Heart left ventricle (tissue), 16 donors: ENCODE data around the gene NUP160. TPM values are rescaled to one million over a fixed set of nuclear protein-coding genes. Genes with fewer than 3 reads are reported as not detected.
A peak's percentile ranks its signal among the peaks of the same experiment; 100 is the strongest.

ENCODE experiments used
- ATAC-seq, 4 donors: fragments of 200-7000 bp; cut with Tn5 transposase; one replicate each; pipeline ENCODE4 v1.9.1; 2020 to 2022; ENCODE audit warnings: moderate library complexity in 4 of 4, mild to moderate bottlenecking in 3 of 4, moderate number of reproducible peaks in 1 of 4
- DNase-seq, 5 donors: peaks; one replicate each; pipeline ENCODE4 v3.0.0-alpha.2; 2020
- H3K27ac ChIP-seq, 12 donors: fragments of 200-600 bp; sonication (generic) in 4 of 12; one replicate each; pipeline versions ENCODE4 v1.5.0 to v1.8.0; 2016 to 2022; ENCODE audit warnings: mild to moderate bottlenecking in 2 of 12
- H3K27me3 ChIP-seq, 9 donors: fragments of 200-600 bp; sonication (generic) in 2 of 9; one replicate each; pipeline versions ENCODE4 v1.5.1 to v1.8.0; 2016 to 2022; ENCODE audit warnings: mild to moderate bottlenecking in 3 of 9
- H3K36me3 ChIP-seq, 9 donors: fragments of 200-600 bp; sonication (generic) in 2 of 9; one replicate each; pipeline versions ENCODE4 v1.5.0 to v1.8.0; 2018 to 2022; ENCODE audit warnings: mild to moderate bottlenecking in 2 of 9
- H3K4me1 ChIP-seq, 12 donors: fragments of 200-600 bp; sonication (generic) in 4 of 12; one replicate each; pipeline versions ENCODE4 v1.5.0 to v1.8.0; 2016 to 2022; ENCODE audit warnings: mild to moderate bottlenecking in 3 of 12
- H3K4me3 ChIP-seq, 12 donors: fragments of 200-600 bp; sonication (generic) in 4 of 12; one replicate each; pipeline versions ENCODE4 v1.5.0 to v1.8.0; 2017 to 2022; ENCODE audit warnings: mild to moderate bottlenecking in 9 of 12, moderate library complexity in 4 of 12
- H3K9me3 ChIP-seq, 12 donors: fragments of 200-600 bp; sonication (generic) in 4 of 12; one replicate each; pipeline versions ENCODE4 v1.5.0 to v1.8.0; 2016 to 2022; ENCODE audit warnings: mild to moderate bottlenecking in 1 of 12
- CTCF ChIP-seq, 12 donors: fragments of 200-600 bp; sonication (generic) in 4 of 12; IDR thresholded peaks; one replicate each; pipeline versions ENCODE4 v1.5.0 to v1.8.0; 2018 to 2022; ENCODE audit warnings: antibody characterized with exemption in 12 of 12, mild to moderate bottlenecking in 5 of 12
- POLR2A ChIP-seq, 2 donors: fragments of 450-650 bp; IDR thresholded peaks; one replicate each; pipeline ENCODE4 v1.6.1; 2017; ENCODE audit warnings: antibody characterized with exemption in 2 of 2, mild to moderate bottlenecking in 2 of 2, moderate library complexity in 2 of 2
- WGBS, 4 donors: extraction: QIAGEN DNeasy Blood & Tissue Kit in 2 of 4; methylation state at CpG; one replicate each; pipeline versions ENCODE4 v1.1.5 to v1.1.7; 2013 to 2018; 5-methylcytosine and 5-hydroxymethylcytosine counted together
- intact Hi-C, 10 donors: fragments of 100-400 bp; cut with DNase I; formaldehyde crosslinking; loops; one replicate each; pipeline versions ENCODE4 v1.11.1 to v1.14.2; 2022
- polyA plus RNA-seq, 2 donors: library from polyadenylated mRNA; stranded (reverse); fragments of 200-250 nt; gene quantifications; one replicate each; pipeline ENCODE4 v1.2.3, GENCODE V29; 2013
- total RNA-seq, 9 donors: library from RNA; depleted of rRNA in 2 of 9; stranded (reverse); fragments of >200 nt in 2 of 9; fragmentation: NEBNext Ultra II Directional in 3 of 9; extraction: Animal tissue kit (Norgen Biotek cat#: 25700) in 3 of 9; gene quantifications; one replicate each; pipeline versions ENCODE4 v1.1.0 to v1.2.4, GENCODE V29; 2016 to 2023
- donor health status: ischemic (EF 13 %, LVEDD 7.1; RV severe dilation, severe dysfunction).
- donor health status: healthy with polysubstance abuse.
- donor health status: DM: no; HTN: yes; CAD: no.
- donor health status: DM: no; HTN: no; CAD: no.
- donor health status: ischemic (EF 25% LVEDD 6.9; RV normal size, moderate dysfunction).
- donor health status: ischemic (EF 25% LVEDD 5.7; RV mildly dilated, moderate dysfunction).
- donor health status: healthy.
- donor health status: DM: yes; HTN: yes; CAD: no.
- donor health status: ischemic (EF 35%, LVEDD 5.7; RV mildly dilated, moderate dysfunction).
- donor health status: nonischemic (EF 11% LVEDD 7.7; RV severe dilation, severe dysfunction).
- donor health status: DM: yes; HTN: yes; CAD: no.
- donor health status: PGD.
- donor health status: ischemic (EF 29% LVEDD 5.4; RV normal size, mild dysfunction).
- donor health status: nonischemic (EF 23%, LVEDD 6.1; RV moderate dilation, normal function).

Gene NUP160
- total and polyA plus RNA-seq, 11 donors: 9.4 to 19.7 (median 13.7) TPM

- peak overlapping the region in 8 of 12 donors; percentile 73 to 96 (median 80) for H3K4me3 ChIP-seq
- WGBS, 4 donors: 73 to 77% (median 76%) methylated on average over 4 of the region's 4 CpGs
- H3K27me3 ChIP-seq: no peaks in the 10 kb centered on the region
- H3K4me1 ChIP-seq: peaks cover 0 to 39% (median 23%) of the 10 kb centered on the region in 12 donors
- TF ChIP-seq POLR2A (IDR thresholded peaks at IDR 0.05) (no peak), CTCF (IDR thresholded peaks at IDR 0.05) (no peak)
- no peak overlapping the region for H3K27ac ChIP-seq
- ATAC-seq (no peak), DNase-seq (no peak)
- H3K36me3 ChIP-seq: peaks cover 0 to 47% (median 32%) of the 10 kb centered on the region in 9 donors
- no peaks in the 10 kb centered on the region for H3K9me3 ChIP-seq
- intact Hi-C loops: loop anchor here in 5 of 10 donors (5.0 to 10.0 kb wide), 5 partner anchors 75 to 452 kb away; partner anchors contain the start of genes FNBP4 (in 2 of the 5) and MTCH2 (in 2 of the 5)
Measured at GRCh38 chr11:47846998-47847397, 1.2 kb downstream of the NUP160 start.

- intact Hi-C loops: loop anchor here in 3 of 10 donors (10.0 kb wide), 3 partner anchors 199 to 449 kb away; partner anchors contain the start of gene MTCH2 (in 2 of the 3)
- no peak for TF ChIP-seq CTCF (IDR thresholded peaks at IDR 0.05)
- no peak for TF ChIP-seq POLR2A (IDR thresholded peaks at IDR 0.05)
- H3K27ac ChIP-seq: peak overlapping the region in 2 of 12 donors; percentile 10 to 20
Measured at GRCh38 chr11:47843361-47844055, 4.6 kb downstream of the NUP160 start.

GRCh38 chr11:47842749-47843148 lies 5.4 kb downstream of the NUP160 start:
- ATAC-seq (no peak), DNase-seq (no peak)
- Histone ChIP-seq H3K4me3 (no peak overlapping the region), H3K27ac (no peak overlapping the region), H3K27me3 (no peaks in the 10 kb centered on the region), H3K4me1 (peaks cover 0 to 34% (median 18%) of the 10 kb centered on the region in 12 donors), H3K36me3 (peaks cover 0 to 90% (median 75%) of the 10 kb centered on the region in 9 donors), H3K9me3 (no peaks in the 10 kb centered on the region)
- 94 to 99% (median 97%) methylated on average over 4 of the region's 4 CpGs for WGBS, 4 donors
- TF ChIP-seq POLR2A (IDR thresholded peaks at IDR 0.05): no peak
- no peak for TF ChIP-seq CTCF (IDR thresholded peaks at IDR 0.05)
- intact Hi-C loops: loop anchor here in 3 of 10 donors (10.0 kb wide), 3 partner anchors 198 to 448 kb away; partner anchors contain the start of gene MTCH2 (in 2 of the 3)

More at GRCh38 chr11:47843361-47844055, 4.6 kb downstream of the NUP160 start:
- ATAC-seq (no peak), DNase-seq (no peak)
- H3K4me1 ChIP-seq: peaks cover 0 to 34% (median 18%) of the 10 kb centered on the region in 12 donors
- H3K27me3 ChIP-seq: no peaks in the 10 kb centered on the region
- no peaks in the 10 kb centered on the region for H3K9me3 ChIP-seq
- 73 to 92% (median 86%) methylated on average over 7 of the region's 7 CpGs for WGBS, 4 donors
- no peak overlapping the region for H3K4me3 ChIP-seq
- H3K36me3 ChIP-seq: peaks cover 0 to 82% (median 67%) of the 10 kb centered on the region in 9 donors

GRCh38 chr11:47837929-47838328 lies 10.2 kb downstream of the NUP160 start:
- H3K9me3 ChIP-seq: no peaks in the 10 kb centered on the region
- intact Hi-C loops: no loop called here
- no peak overlapping the region for H3K27ac ChIP-seq
- TF ChIP-seq POLR2A (IDR thresholded peaks at IDR 0.05) (no peak), CTCF (IDR thresholded peaks at IDR 0.05) (no peak)
- H3K4me1 ChIP-seq: no peaks in the 10 kb centered on the region
- no peak for ATAC-seq
- no peak for DNase-seq
- H3K27me3 ChIP-seq: no peaks in the 10 kb centered on the region
- H3K4me3 ChIP-seq: no peak overlapping the region
- peaks cover 2 to 100% (median 100%) of the 10 kb centered on the region in 9 donors for H3K36me3 ChIP-seq
